Activated naive CD4-positive, alpha-beta T cell treated with Interleukin-2 at 50 U/mL for 16 hours (primary cell): Measurements from ENCODE around the gene EML4.
"Not testable (repeated sequence)": the region's sequence is repeated elsewhere in the genome, so short reads cannot be mapped to it uniquely, and the experiment has no call there.

ENCODE experiments used
- DNase-seq: peaks from one replicate; pipeline ENCODE4 v3.0.0-alpha.2; 2020

Gene EML4

GRCh38 chr2:42267530-42267929, 98.4 kb downstream of the EML4 start:
- no peak for DNase-seq

DNA sequence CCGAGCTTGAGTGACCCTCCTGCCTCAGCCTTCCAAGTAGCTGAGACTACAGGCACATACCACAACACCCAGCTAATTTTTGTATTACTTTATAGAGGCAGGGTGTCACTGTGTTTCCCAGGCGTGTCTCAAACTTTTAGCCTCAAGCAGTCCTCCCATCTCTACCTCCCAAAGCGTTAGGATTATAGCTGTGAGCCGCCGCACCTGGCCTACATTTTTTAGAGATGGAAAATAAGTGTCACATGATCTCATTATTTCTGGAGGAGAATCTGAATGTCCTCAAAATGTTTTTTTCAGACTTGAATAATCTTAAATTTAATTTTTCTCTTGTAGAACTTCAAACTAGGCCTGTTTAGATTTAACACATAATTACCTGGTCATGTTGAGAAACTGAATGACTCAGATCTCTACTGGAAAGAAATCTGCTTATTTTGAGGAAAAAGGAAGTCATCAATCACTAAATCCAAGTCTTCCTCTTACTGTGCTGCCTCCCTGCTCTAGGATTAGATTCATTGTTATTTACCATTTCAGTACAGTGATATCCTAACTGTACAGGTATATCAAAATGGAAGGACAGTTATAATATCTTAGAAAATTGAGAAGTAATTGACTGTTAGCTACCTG, 99.5 kb downstream of the EML4 start:
- no peak for DNase-seq

GRCh38 chr2:42270757-42271156, 101.6 kb downstream of the EML4 start:
- DNase-seq, result no peak

GRCh38 chr2:42271246-42271645, 102.1 kb downstream of the EML4 start:
- DNase-seq, result not testable (repeated sequence)

- no peak for DNase-seq
Measured at GRCh38 chr2:42274863-42275262, 105.7 kb downstream of the EML4 start.

GRCh38 chr2:42281416-42282081, 112.4 kb downstream of the EML4 start:
- DNase-seq, result no peak

- DNase-seq, result no peak
Measured at GRCh38 chr2:42284019-42284418, 114.9 kb downstream of the EML4 start.

DNA sequence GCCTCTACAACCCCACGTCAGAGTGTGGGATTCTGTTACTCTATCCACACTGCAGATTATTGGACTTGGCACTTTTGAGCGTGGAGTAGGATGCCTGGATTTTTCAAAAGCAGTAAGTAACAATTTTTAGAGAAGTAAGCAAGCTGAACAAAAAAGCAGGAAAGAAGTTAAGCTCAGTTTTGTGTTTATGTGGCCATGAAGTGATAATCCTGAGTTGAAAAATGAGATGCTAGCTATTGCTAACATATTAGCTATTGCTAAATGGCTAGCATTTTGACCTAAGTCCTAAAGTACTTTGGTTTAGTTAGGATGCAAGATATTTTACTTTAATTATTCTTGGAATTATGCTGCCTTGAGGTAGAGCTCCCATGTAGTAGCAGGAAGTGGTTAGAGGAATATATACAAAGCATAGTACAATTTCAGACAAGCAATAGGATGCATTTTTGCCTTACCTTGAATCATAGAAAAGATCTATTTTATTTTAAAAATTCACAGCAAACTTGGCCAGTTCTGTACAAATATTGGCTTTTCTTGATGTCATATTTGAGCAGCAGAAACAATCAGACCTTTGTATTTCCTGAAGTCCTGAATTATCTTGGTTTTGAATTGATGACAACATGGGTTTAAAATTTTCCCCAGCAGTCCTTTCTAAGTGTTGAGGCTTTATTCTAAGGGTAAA, 117.3 kb downstream of the EML4 start:
- no peak for DNase-seq

GRCh38 chr2:42288811-42289210, 119.7 kb downstream of the EML4 start:
- no peak for DNase-seq

DNA sequence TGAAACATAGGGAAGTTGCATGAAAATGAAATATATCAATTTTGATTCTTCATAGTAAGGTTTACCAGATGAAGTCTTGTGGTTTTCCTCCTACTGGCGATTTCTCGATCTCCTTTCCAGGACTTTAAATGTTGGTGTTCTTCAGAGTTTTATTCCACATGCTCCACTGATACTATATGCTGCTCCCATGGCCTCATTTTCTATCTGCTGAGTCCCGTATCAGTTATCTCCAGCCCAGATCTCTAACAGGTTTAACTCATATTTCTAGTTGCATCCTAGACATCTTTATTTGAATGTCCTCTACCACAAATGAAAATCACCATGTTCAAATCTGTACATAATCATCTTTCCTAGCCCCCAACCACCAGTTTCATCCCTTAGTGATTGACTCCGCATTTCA, 120.1 kb downstream of the EML4 start:
- no peak for DNase-seq

DNA sequence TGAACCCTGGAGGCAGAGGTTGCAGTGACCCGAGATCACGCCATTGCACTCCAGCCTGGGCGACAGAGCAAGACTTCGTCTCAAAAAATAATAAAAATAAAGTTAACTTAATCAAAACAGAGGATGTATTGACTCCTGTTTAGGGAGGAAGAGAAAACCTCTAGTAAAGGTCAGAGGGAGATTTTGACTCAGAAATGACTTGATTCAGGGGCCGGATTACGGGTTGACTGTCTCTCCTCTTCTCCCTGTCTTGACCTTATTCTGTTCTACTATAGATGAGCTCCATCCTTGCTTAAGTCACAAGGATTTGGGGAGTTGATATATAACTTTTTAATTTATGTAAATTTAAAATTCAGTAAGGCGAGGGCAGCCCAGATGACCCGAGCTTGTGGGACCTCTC, 120.9 kb downstream of the EML4 start:
- DNase-seq, result no peak

DNA sequence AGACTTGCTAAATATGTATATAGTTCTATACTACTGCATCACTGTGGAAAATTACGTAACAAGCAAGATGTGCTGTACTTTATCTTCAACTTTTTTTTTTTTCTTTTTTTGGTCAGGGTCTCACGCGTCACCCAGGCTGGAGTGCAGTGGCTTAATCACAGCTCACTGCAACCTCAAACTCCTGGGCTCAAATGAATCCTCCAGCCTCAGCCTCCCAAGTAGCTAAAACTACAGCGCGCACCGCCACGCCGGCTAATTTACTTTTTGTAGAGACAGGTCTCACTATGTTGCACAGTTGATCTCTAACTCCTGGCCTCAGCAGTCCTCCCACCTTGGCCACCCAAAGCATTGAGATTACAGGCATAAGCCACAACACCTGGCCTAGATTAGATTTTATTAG, 123.9 kb downstream of the EML4 start:
- no peak for DNase-seq

DNA sequence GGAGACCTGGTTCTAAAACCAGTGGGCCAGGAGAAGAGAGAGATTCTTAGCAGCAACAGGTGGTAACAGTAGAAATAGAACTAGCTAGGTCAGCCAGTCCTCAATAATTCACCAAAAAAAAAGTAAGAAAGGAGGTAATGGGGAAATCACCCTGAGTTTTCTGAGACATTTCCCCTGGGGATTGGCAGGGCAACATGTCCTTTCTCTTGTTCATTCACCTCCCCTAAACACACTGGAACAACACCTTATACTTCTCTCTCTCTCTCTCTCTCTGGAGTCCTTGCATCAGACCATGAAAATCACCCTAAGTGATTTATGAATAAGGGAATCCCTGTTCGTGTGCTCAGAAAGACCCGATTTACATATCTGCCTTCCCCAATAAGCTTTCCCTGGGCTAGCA, 127.1 kb downstream of the EML4 start:
- no peak for DNase-seq

DNA sequence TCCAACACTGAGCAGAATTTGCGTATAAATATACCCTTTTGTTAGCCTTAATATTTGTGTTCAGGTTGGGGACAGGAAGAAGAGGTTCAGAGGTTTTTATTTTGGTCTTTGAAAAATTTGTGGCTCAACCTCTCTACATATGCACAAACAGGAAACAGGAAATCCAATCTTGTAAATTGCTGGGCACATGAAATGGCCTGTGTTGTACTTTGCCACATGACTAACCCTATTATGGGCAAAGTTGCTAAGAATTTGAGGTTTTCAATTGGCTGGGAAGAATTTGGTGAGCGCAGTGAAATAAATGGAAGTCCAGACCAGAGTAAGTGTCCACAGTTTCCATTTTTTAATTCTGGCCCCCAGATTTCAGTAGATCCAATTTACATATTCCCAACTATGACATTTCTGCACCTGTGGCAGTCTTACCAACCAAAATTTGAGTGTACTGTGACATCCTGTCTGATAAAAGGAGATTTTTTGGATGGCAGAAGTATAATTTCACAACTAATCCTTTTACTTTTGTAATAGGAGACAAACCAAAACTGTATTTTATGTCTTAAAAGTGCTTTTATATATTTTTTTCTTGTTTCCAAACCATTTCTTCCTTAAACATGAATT, 128.3 kb downstream of the EML4 start:
- no peak for DNase-seq

DNA sequence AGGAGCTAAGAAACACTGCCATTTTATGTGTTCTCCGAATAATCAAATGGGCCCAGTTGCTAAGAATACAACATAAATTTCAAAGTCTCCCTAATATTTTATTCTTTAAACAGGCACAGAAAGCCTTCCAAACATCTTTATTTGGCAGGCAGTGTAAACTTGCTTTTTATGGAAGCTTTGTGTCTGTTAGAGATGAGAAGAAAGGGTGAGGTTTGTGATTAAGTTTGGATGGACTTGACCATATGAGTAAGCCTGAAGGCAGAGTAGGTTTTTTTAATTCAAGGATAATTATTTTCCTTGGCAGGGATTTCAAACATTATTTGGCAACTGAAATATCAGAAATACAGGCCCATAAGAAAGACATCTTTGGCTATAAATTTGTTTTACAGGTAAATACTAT, 129.0 kb downstream of the EML4 start:
- no peak for DNase-seq

DNA sequence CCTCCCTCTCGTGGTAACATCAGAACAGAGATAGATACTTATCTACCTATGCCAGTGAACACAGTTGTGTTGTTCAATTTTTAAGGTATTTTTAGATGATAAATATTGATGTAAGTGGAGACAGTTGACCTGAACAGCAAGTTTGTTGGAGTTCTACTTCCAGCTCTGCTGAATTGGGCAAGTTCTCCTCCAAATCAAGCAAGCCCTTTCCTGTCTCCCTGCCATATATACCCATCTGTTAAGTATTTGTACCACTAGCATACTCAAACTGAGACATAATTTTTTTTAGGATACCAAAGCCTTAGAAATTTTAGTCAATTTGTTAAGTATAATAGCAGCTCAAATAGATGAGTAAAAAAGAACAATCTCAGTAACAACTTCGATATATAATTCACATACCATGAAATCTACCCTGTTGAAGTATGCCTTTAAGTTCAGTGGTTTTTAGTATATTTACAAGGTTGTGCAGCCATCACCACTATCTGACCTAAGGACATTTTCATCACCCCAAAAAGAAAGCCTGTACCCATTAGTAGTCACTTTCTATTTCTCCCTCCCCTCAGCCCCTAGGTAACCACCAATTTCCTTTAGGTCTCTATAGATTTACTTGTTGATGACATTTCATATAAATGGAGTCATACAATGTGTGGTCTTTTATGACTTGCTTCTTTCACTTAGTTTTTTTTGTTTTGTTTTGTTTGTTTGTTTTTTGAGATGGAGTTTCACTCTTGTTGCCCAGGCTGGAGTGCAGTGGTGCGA, 130.0 kb downstream of the EML4 start:
- no peak for DNase-seq

GRCh38 chr2:42300527-42300926, 131.4 kb downstream of the EML4 start:
- no peak for DNase-seq

DNA sequence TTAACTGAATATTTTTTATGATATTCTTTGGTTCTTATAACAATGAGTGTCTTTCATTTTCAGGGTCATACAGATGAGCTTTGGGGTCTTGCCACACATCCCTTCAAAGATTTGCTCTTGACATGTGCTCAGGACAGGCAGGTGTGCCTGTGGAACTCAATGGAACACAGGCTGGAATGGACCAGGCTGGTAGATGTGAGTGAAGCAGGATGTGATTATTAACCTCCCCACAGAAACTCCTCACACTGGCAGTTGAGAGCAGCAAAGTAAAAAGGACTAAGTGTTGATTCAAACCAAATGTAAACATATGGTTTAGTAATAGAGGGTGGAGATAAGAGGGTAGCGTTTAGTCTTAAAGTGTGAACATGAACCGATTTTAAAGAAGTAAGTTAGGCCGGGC, 134.1 kb downstream of the EML4 start:
- no peak for DNase-seq

GRCh38 chr2:42304059-42304713, 135.0 kb downstream of the EML4 start:
- no peak for DNase-seq

- no peak for DNase-seq
Measured at GRCh38 chr2:42307180-42307579, 138.0 kb downstream of the EML4 start.

DNA sequence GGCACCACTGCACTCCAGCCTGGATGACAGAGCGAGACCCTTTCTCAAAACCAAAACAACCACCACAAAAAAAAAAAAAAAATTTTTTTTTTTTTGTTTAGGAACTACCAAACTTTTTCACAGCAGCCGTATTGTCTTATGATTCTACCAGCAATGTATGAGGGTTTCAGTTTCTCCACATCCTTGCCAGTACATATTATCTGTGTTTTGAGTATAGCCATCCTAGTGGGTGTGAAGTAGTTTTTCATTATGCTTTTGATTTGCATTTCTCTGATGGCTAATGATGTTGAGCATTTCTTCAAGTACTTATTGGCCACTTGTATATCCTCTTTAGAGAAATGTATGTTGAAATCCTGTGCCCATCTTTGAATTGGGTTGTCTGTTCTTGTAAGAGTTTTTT, 140.2 kb downstream of the EML4 start:
- no peak for DNase-seq

DNA sequence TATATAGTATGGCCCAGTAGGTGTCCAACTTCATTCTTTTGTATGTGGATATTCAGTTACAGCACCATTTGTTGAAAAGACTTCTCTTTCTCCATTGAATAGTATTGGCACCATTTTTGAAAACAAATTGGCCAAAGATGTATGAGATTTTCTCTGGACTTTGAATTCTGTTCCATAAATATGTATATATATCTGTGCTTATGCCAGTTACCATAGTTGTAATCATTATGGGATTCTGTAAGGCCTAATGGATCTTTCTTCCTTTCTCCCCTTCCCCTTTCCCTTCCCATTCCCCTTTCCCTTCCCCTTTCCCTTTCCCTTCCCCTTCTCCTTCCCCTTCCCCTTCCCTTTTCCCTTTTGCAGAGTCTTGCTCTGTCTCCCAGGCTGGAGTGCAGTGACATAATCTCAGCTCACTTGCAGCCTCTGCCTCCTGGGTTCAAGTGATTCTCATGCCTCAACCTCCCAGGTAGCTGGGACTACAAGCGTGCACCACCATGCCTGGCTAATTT, 140.9 kb downstream of the EML4 start:
- no peak for DNase-seq

DNA sequence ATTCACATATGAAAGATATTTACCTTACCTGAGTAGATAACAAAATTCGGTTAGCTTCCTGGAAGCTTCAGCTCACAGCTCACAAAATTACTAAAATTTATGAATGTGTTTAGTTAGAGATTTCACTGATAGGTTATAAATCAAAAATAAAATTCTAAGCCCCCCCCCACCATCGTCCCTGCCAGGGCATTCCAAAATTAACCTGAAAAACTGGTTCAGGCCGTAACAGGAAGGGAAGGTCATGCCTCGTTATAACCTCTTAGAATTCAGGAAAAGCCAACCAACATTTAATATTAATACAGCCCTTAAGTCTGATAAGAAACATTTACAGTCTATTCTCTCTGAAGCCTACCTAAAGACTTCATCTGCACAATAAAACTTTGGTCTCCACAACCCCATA, 143.0 kb downstream of the EML4 start:
- DNase-seq, result no peak
